ENCODE results near the gene LIN37. TPM values are rescaled to one million over a fixed set of nuclear protein-coding genes. Genes with fewer than 3 reads are reported as not detected.

Gene LIN37
- total RNA-seq, 1 donor from 2014 or later, result 11.9 TPM

- no peaks in the 10 kb centered on the region for H3K36me3 Mint-ChIP-seq (ENCODE audit: low read depth)
- H3K4me1 Mint-ChIP-seq (ENCODE audit: low read depth), result no peaks in the 10 kb centered on the region
- H3K9me3 Mint-ChIP-seq (ENCODE audit: low read depth), result no peaks in the 10 kb centered on the region
- no peak overlapping the region for H3K27ac Mint-ChIP-seq (ENCODE audit: unreplicated experiment)
- no peak for TF ChIP-seq CTCF (IDR thresholded peaks at IDR 0.05)
- DNase-seq (ENCODE audit: low spot score), result no peak
- H3K4me3 Mint-ChIP-seq (ENCODE audit: unreplicated experiment), result no peak overlapping the region
- H3K27me3 Mint-ChIP-seq (ENCODE audit: low read depth), result peaks cover 2% of the 10 kb centered on the region
Observed at GRCh38 chr19:35789195-35789977, 41.0 kb downstream of the LIN37 start.

- H3K27me3 Mint-ChIP-seq (ENCODE audit: low read depth), result peaks cover 2% of the 10 kb centered on the region
- H3K4me1 Mint-ChIP-seq (ENCODE audit: low read depth), result no peaks in the 10 kb centered on the region
- no peaks in the 10 kb centered on the region for H3K36me3 Mint-ChIP-seq (ENCODE audit: low read depth)
- no peak for DNase-seq (ENCODE audit: low spot score)
- H3K9me3 Mint-ChIP-seq (ENCODE audit: low read depth), result no peaks in the 10 kb centered on the region
- no peak for TF ChIP-seq CTCF (IDR thresholded peaks at IDR 0.05)
- no peak overlapping the region for H3K4me3 Mint-ChIP-seq (ENCODE audit: unreplicated experiment)
- H3K27ac Mint-ChIP-seq (ENCODE audit: unreplicated experiment), result no peak overlapping the region
Observed at GRCh38 chr19:35789978-35790944, 41.9 kb downstream of the LIN37 start.

- Mint-ChIP-seq H3K9me3 (ENCODE audit: low read depth) (no peaks in the 10 kb centered on the region), H3K4me3 (ENCODE audit: unreplicated experiment) (no peak overlapping the region), H3K27me3 (ENCODE audit: low read depth) (peaks cover 2% of the 10 kb centered on the region), H3K36me3 (ENCODE audit: low read depth) (no peaks in the 10 kb centered on the region), H3K4me1 (ENCODE audit: low read depth) (no peaks in the 10 kb centered on the region), H3K27ac (ENCODE audit: unreplicated experiment) (no peak overlapping the region)
- no peak for TF ChIP-seq CTCF (IDR thresholded peaks at IDR 0.05)
- DNase-seq (ENCODE audit: low spot score), result no peak
Observed at GRCh38 chr19:35790981-35791813, 42.8 kb downstream of the LIN37 start.

GRCh38 chr19:35791814-35792279, 43.5 kb downstream of the LIN37 start:
- no peak for DNase-seq (ENCODE audit: low spot score)
- Mint-ChIP-seq H3K4me3 (ENCODE audit: unreplicated experiment) (no peak overlapping the region), H3K27me3 (ENCODE audit: low read depth) (peaks cover 8% of the 10 kb centered on the region), H3K4me1 (ENCODE audit: low read depth) (no peaks in the 10 kb centered on the region), H3K9me3 (ENCODE audit: low read depth) (no peaks in the 10 kb centered on the region), H3K27ac (ENCODE audit: unreplicated experiment) (no peak overlapping the region), H3K36me3 (ENCODE audit: low read depth) (no peaks in the 10 kb centered on the region)
- TF ChIP-seq CTCF (IDR thresholded peaks at IDR 0.05), result no peak
